HepG2 (cell line): Measurements from ENCODE around the gene AGTPBP1. TPM values are rescaled to one million over a fixed set of nuclear protein-coding genes. Genes with fewer than 3 reads are reported as not detected.

Experiments used
- ATF3 ChIP-seq: sonication (generic); formaldehyde crosslinking; IDR thresholded peaks from 2 replicates; pipeline ENCODE4 v1.4.0; 2020; ENCODE audit warnings: missing genetic modification reagents
- ATF7-NPFF ChIP-seq: sonication (generic); formaldehyde crosslinking; IDR thresholded peaks from 2 replicates; pipeline ENCODE4 v1.8.1; 2023; ENCODE audit warnings: mild to moderate bottlenecking, low read depth, missing genetic modification reagents, moderate library complexity
- CTCF ChIP-seq: sonication (generic); formaldehyde crosslinking; IDR thresholded peaks from 2 replicates; pipeline ENCODE4 v1.5.0; 2020; ENCODE audit warnings: mild to moderate bottlenecking, missing genetic modification reagents, moderate library complexity
- FOSL1 ChIP-seq: sonication (generic); formaldehyde crosslinking; IDR thresholded peaks from 2 replicates; pipeline ENCODE4 v1.9.0; 2021; ENCODE audit warnings: missing genetic modification reagents, borderline replicate concordance
- HOXA5 ChIP-seq: sonication (generic); formaldehyde crosslinking; IDR thresholded peaks from 2 replicates; pipeline ENCODE4 v1.4.0; 2020; ENCODE audit warnings: missing genetic modification reagents
- JUND ChIP-seq: sonication (generic); formaldehyde crosslinking; IDR thresholded peaks from 2 replicates; pipeline ENCODE4 v1.8.0; 2022; ENCODE audit warnings: mild to moderate bottlenecking, missing genetic modification reagents
- KDM4B ChIP-seq: sonication (generic); formaldehyde crosslinking; IDR thresholded peaks from 2 replicates; pipeline ENCODE4 v1.4.0; 2020; ENCODE audit warnings: missing genetic modification reagents
- KDM6A ChIP-seq: IDR thresholded peaks from 2 replicates; pipeline ENCODE4 v1.6.1; 2016; ENCODE audit warnings: low read depth
- MEF2D ChIP-seq: sonication (generic); formaldehyde crosslinking; IDR thresholded peaks from 2 replicates; pipeline ENCODE4 v1.5.1; 2020; ENCODE audit warnings: mild to moderate bottlenecking, missing genetic modification reagents
- NKX3-1 ChIP-seq: sonication (generic); formaldehyde crosslinking; IDR thresholded peaks from 2 replicates; pipeline ENCODE4 v1.5.0; 2020; ENCODE audit warnings: missing genetic modification reagents
- NR2F2 ChIP-seq: IDR thresholded peaks from 2 replicates; pipeline ENCODE4 v1.6.1; 2012; ENCODE audit warnings: low read depth, inconsistent platforms, borderline replicate concordance
- PRPF4 ChIP-seq: fragments of 200-400 bp; formaldehyde crosslinking; IDR thresholded peaks from 2 replicates; pipeline ENCODE4 v1.6.1; 2016; ENCODE audit warnings: low read length, low read depth; ENCODE audit not compliant: poor library complexity, severe bottlenecking
- RFXAP ChIP-seq: sonication (generic); formaldehyde crosslinking; IDR thresholded peaks from 2 replicates; pipeline ENCODE4 v1.4.0; 2020; ENCODE audit warnings: missing genetic modification reagents, borderline replicate concordance
- SETDB1 ChIP-seq: sonication (generic); formaldehyde crosslinking; IDR thresholded peaks from 2 replicates; pipeline ENCODE4 v1.5.1; 2020; ENCODE audit warnings: missing genetic modification reagents, mild to moderate bottlenecking, borderline replicate concordance
- STAG1 ChIP-seq: sonication (generic); formaldehyde crosslinking; IDR thresholded peaks from 2 replicates; pipeline ENCODE4 v1.4.0; 2020; ENCODE audit warnings: missing genetic modification reagents
- YEATS2 ChIP-seq: sonication (generic); formaldehyde crosslinking; IDR thresholded peaks from 2 replicates; pipeline ENCODE4 v1.4.0; 2020; ENCODE audit warnings: missing genetic modification reagents, borderline replicate concordance
- ZBTB43 ChIP-seq: sonication (generic); formaldehyde crosslinking; conservative IDR thresholded peaks from 2 replicates; pipeline ENCODE4 v1.4.0; 2020; ENCODE audit warnings: missing genetic modification reagents
- ZBTB7A ChIP-seq: sonication (generic); formaldehyde crosslinking; IDR thresholded peaks from 2 replicates; pipeline ENCODE4 v1.8.0; 2022; ENCODE audit warnings: mild to moderate bottlenecking, missing genetic modification reagents
- ZFP82 ChIP-seq: sonication (generic); formaldehyde crosslinking; IDR thresholded peaks from 2 replicates; pipeline ENCODE4 v1.5.1; 2020; ENCODE audit warnings: mild to moderate bottlenecking, missing genetic modification reagents, borderline replicate concordance
- ZNF143 ChIP-seq: sonication (generic); formaldehyde crosslinking; IDR thresholded peaks from 2 replicates; pipeline ENCODE4 v1.4.0; 2020; ENCODE audit warnings: missing genetic modification reagents
- ZNF292 ChIP-seq: sonication (generic); formaldehyde crosslinking; IDR thresholded peaks from 2 replicates; pipeline ENCODE4 v1.8.1; 2022; ENCODE audit warnings: mild to moderate bottlenecking, low read depth, missing genetic modification reagents, borderline replicate concordance
- ZNF333 ChIP-seq: sonication (generic); formaldehyde crosslinking; IDR thresholded peaks from 2 replicates; pipeline ENCODE4 v1.4.0; 2020; ENCODE audit warnings: mild to moderate bottlenecking, missing genetic modification reagents, borderline replicate concordance
- ZNF34 ChIP-seq: sonication (generic); formaldehyde crosslinking; IDR thresholded peaks from 2 replicates; pipeline ENCODE4 v1.4.0; 2020; ENCODE audit warnings: mild to moderate bottlenecking, missing genetic modification reagents, borderline replicate concordance
- ZNF558 ChIP-seq: sonication (generic); formaldehyde crosslinking; IDR thresholded peaks from 2 replicates; pipeline ENCODE4 v1.9.0; 2022; ENCODE audit warnings: mild to moderate bottlenecking, missing genetic modification reagents, borderline replicate concordance
- ZNF576 ChIP-seq: sonication (generic); formaldehyde crosslinking; IDR thresholded peaks from 2 replicates; pipeline ENCODE4 v1.4.0; 2020; ENCODE audit warnings: mild to moderate bottlenecking, missing genetic modification reagents
- ZNF614 ChIP-seq: IDR thresholded peaks from 2 replicates; pipeline ENCODE4 v1.6.1; 2018; ENCODE audit warnings: missing biosample characterization, missing genetic modification reagents, inconsistent platforms, borderline replicate concordance
- ZNF616 ChIP-seq: sonication (generic); formaldehyde crosslinking; IDR thresholded peaks from 2 replicates; pipeline ENCODE4 v1.5.0; 2020; ENCODE audit warnings: low read depth, mild to moderate bottlenecking, missing genetic modification reagents
- ZNF652 ChIP-seq: IDR thresholded peaks from 2 replicates; pipeline ENCODE4 v1.6.1; 2016; ENCODE audit warnings: low read depth, borderline replicate concordance
- ZNF672 ChIP-seq: sonication (generic); formaldehyde crosslinking; IDR thresholded peaks from 2 replicates; pipeline ENCODE4 v1.8.1; 2022; ENCODE audit warnings: missing genetic modification reagents
- ZNF749 ChIP-seq: sonication (generic); formaldehyde crosslinking; IDR thresholded peaks from 2 replicates; pipeline ENCODE4 v1.8.0; 2022; ENCODE audit warnings: mild to moderate bottlenecking, missing genetic modification reagents, moderate library complexity, borderline replicate concordance
- ZSCAN20 ChIP-seq: sonication (generic); formaldehyde crosslinking; IDR thresholded peaks from 2 replicates; pipeline ENCODE4 v1.4.0; 2020; ENCODE audit warnings: missing genetic modification reagents, mild to moderate bottlenecking, borderline replicate concordance
- polyA plus RNA-seq, 8 experiments: library from polyadenylated mRNA; depleted of rRNA in 3 of 8; stranded (reverse) in 7 of 8; unstranded in 1 of 8; fragments of >200 nt; fragmentation: Illumina TruSeq in 4 of 8; extraction: Trizol in 4 of 8; gene quantifications; 2 replicates each; pipeline versions ENCODE4 v1.2.1 to v1.2.3, GENCODE V29; 2011 to 2016; ENCODE audit warnings: low read depth in 4 of 8, missing spikeins in 1 of 8, mixed read lengths in 1 of 8; ENCODE audit not compliant: insufficient read depth in 1 of 8
- total RNA-seq, 5 experiments: library from RNA; depleted of rRNA; stranded (reverse); fragments of >200 nt; fragmentation: Illumina TruSeq; extraction: Trizol; gene quantifications; 2 replicates each; pipeline ENCODE4 v1.2.3, GENCODE V29; 2016; ENCODE audit warnings: low read depth in 1 of 5

Gene AGTPBP1
- total and polyA plus RNA-seq, 2 of the 13 experiments (the other 11 are each of a cell fraction or from before 2014, with no cell fraction given), result 9.7 to 22.3 TPM

- TF ChIP-seq STAG1 (CRISPR knock-in tag) (no peak), CTCF (CRISPR knock-in tag) (no peak), ZNF749 (CRISPR knock-in tag) (no peak), ZFP82 (CRISPR knock-in tag) (no peak), KDM4B (CRISPR knock-in tag) (no peak), ZNF143 (CRISPR knock-in tag) (peak; percentile 28; the same call in 1 of the 2 replicates), ZNF672 (CRISPR knock-in tag) (no peak), ZNF616 (CRISPR knock-in tag) (no peak), ZBTB7A (CRISPR knock-in tag) (no peak), ZNF652 (CRISPR knock-in tag) (no peak), PRPF4 (peak; percentile 82), ZNF292 (CRISPR knock-in tag) (peak; percentile 97; the same call in 1 of the 2 replicates), ATF3 (CRISPR knock-in tag) (no peak), YEATS2 (CRISPR knock-in tag) (0 out of 2 replicates have a peak, but pooled peaks have one; percentile 30), ZNF333 (no peak), ZBTB43 (no peak; the same call in 1 of the 2 replicates), NR2F2 (no peak), ZSCAN20 (CRISPR knock-in tag) (no peak), ZNF34 (CRISPR knock-in tag) (no peak), MEF2D (CRISPR knock-in tag) (no peak), JUND (CRISPR knock-in tag) (no peak), ATF7-NPFF (no peak), FOSL1 (no peak), RFXAP (CRISPR knock-in tag) (no peak), SETDB1 (CRISPR knock-in tag) (no peak), KDM6A (no peak), ZNF576 (CRISPR knock-in tag) (no peak), ZNF614 (CRISPR knock-in tag) (peak; percentile 50; the same call in 1 of the 2 replicates), NKX3-1 (CRISPR knock-in tag) (no peak), ZNF558 (no peak), HOXA5 (CRISPR knock-in tag) (no peak)
Observed at GRCh38 chr9:85723215-85723614, 18.5 kb downstream of the AGTPBP1 start (continued).
